A549 (cell line): ENCODE measurements around the gene TRERF1.

Experiments
- BHLHE40 ChIP-seq: IDR thresholded peaks from 2 replicates; pipeline ENCODE4 v1.6.1; 2012; ENCODE audit warnings: low read depth, low read length, inconsistent platforms
- CHD2 ChIP-seq: fragments of 150-350 bp; IDR thresholded peaks from 2 replicates; pipeline ENCODE4 v1.6.1; 2014; ENCODE audit warnings: low read length; ENCODE audit not compliant: partially characterized antibody
- CTCF ChIP-seq: fragments of >200 bp; sonication (Bioruptor Twin); formaldehyde crosslinking; IDR thresholded peaks from 3 replicates; pipeline ENCODE4 v1.5.1; 2016
- EP300 ChIP-seq, 2 experiments: fragments of >200 bp; sonication (Bioruptor Twin); formaldehyde crosslinking; IDR thresholded peaks; 2 replicates in 1 of 2; 3 replicates in 1 of 2; pipeline ENCODE4 v1.6.1; 2016 to 2017
- ESRRA ChIP-seq: fragments of 150-350 bp; IDR thresholded peaks from 2 replicates; pipeline ENCODE4 v1.6.1; 2014; ENCODE audit warnings: mild to moderate bottlenecking, low read length, borderline replicate concordance
- HDAC2 ChIP-seq: fragments of 200-600 bp; sonication (generic); IDR thresholded peaks from 2 replicates; pipeline ENCODE4 v1.6.1; 2016
- HES2 ChIP-seq: fragments of >200 bp; sonication (Bioruptor Twin); formaldehyde crosslinking; IDR thresholded peaks from 2 replicates; pipeline ENCODE4 v1.6.1; 2016
- POLR2A ChIP-seq: IDR thresholded peaks from 2 replicates; pipeline ENCODE4 v1.6.1; 2012; ENCODE audit warnings: mild to moderate bottlenecking, low read length
- RAD21 ChIP-seq, 2 experiments: fragments of >200 bp in 1 of 2; sonication (Bioruptor Twin) in 1 of 2; formaldehyde crosslinking in 1 of 2; IDR thresholded peaks in 1 of 2; conservative IDR thresholded peaks in 1 of 2; 2 replicates in 1 of 2; 3 replicates in 1 of 2; pipeline ENCODE4 v1.6.1; 2012 to 2018; ENCODE audit warnings: inconsistent platforms in 1 of 2
- REST ChIP-seq: fragments of 200-600 bp; sonication (generic); IDR thresholded peaks from 2 replicates; pipeline ENCODE4 v1.6.1; 2016; ENCODE audit warnings: antibody characterized with exemption, mild to moderate bottlenecking, moderate library complexity
- RNF2 ChIP-seq: fragments of 200-600 bp; sonication (generic); IDR thresholded peaks from 2 replicates; pipeline ENCODE4 v1.6.1; 2016; ENCODE audit warnings: low read depth, mild to moderate bottlenecking, antibody characterized with exemption, moderate library complexity, borderline replicate concordance
- SREBF2 ChIP-seq: fragments of 450-650 bp; IDR thresholded peaks from 2 replicates; pipeline ENCODE4 v1.6.1; 2014; ENCODE audit warnings: mild to moderate bottlenecking, moderate library complexity
- ZFP36 ChIP-seq: fragments of 450-650 bp; IDR thresholded peaks from 2 replicates; pipeline ENCODE4 v1.6.1; 2014; ENCODE audit warnings: borderline replicate concordance; ENCODE audit not compliant: partially characterized antibody

- TF ChIP-seq CTCF (no peak), RNF2 (no peak), POLR2A (no peak), ESRRA (no peak), EP300 (IDR thresholded peaks at IDR 0.05) (no peak), HDAC2 (no peak), RAD21 (conservative IDR thresholded peaks at IDR 0.05 in 1 of 2, IDR thresholded peaks at IDR 0.05 in 1 of 2) (no peak), ZFP36 (no peak), SREBF2 (no peak), BHLHE40 (no peak), REST (no peak), HES2 (no peak), CHD2 (no peak)
Observed at GRCh38 chr6:42369568-42369967, 82.2 kb downstream of the TRERF1 start.
